NCI-H2081 treated with DMSO at 0.1 percent for 48 hours (cell line): Measurements from ENCODE around the gene FBLN1.
"Not testable (repeated sequence)": the region's sequence is repeated elsewhere in the genome, so short reads cannot be mapped to it uniquely, and the experiment has no call there.

Experiments used
- DNase-seq: peaks from one replicate; lab custom pipeline; 2025; lab: John Stamatoyannopoulos, UW

Gene FBLN1

DNA sequence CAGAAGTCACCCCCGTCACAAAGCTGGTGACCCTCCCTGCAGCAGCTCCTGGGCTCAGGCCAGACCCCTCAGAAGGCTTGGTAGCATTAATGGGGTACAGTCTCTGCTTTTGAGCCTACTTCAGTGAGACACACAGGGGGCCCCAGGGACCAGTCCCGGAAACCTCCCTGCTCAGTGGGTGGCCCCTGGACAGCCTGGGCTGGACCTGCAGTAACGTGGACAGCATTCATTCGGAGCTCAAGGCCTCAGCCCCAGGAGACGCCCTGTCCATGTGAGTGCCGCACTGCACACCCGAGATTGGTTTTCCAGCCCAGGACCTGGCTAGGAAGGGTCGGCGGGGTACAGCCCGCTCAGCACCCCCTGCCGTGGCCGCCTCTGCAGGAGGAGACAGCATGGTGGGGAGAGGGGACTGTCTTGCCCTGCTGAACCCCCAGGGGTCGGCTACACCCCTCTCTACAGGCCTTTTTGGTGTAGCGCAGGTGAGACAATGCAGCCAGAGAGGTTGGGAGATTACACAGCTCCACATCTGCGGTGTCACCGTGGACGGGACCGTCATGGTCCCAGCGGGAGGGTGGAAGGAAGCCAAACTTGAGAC, 83.4 kb downstream of the FBLN1 start:
- no peak for DNase-seq

DNA sequence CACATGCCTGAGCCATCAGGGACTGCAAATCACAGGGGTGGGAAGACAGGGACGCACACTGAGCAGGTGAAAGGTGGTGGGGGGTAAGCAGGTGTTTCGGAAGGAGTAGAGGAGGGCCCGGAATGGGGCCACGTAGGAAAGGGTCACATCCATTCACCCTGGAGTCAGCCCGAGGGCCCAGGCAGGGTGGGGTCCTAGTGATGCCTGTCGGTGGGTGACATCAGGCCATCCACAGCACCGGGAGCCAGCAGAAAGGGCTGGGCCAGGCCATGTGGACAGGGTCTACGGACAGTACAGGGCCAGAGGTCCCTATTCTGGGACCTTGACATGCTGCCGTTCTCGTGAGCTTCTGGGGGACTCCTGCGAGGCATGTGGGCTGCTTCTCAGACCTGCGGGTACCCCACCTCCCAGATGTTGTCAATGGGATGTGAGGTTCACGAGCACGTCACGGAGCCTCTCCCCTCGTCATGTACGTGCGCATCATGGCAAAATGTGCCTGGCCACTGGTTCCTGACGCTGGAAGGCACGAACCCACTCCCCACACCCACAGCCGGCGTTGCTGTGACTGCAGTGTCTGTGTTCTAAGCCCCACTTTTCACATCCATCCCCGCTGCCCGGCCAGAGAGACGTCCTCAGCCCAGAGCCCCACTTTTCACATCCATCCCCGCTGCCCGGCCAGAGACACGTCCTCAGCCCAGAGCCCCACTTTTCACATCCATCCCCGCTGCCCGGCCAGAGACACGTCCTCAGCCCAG, 84.1 kb downstream of the FBLN1 start:
- DNase-seq, result no peak

DNA sequence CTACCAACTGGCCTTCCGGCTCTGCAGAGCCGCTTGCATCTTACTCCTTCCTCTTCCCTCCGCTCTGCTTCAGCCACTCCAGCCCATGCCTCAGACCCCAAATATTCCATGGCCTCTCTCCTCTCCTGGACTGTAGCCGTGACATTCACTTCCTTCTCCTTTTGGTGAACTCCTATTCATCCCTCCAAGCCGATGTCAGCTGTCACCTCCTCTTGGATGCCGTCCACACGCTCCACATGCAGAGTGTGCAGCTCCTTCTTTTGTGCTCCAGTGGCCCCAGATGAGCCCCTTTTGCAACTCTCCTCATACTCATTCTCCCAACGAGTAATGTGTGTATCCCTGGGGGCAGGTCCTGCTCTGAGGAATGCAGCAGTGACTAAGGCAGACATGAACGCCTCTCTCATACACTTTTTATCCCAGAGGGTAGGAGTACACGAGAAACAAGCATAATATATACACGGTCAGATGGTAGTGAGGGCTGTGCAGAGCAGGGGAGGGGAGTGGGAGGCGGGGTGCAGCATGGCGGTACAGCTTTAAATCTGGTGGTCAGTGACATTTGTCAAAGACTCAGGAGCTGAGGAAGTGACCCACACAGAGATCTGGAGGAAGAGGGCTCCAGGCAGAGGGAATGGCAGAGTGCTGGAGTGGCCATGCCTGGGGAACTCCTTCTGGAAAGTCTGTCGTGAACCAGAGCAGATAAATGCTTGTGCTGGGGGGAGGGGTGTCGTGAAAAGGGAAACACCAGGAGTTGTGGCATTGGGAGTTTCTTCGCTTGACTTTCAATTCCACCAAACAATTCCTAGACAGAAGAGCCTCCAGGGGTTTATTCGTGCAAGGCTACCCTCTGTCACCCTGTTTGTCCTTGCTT, 85.2 kb downstream of the FBLN1 start:
- DNase-seq, result no peak

DNA sequence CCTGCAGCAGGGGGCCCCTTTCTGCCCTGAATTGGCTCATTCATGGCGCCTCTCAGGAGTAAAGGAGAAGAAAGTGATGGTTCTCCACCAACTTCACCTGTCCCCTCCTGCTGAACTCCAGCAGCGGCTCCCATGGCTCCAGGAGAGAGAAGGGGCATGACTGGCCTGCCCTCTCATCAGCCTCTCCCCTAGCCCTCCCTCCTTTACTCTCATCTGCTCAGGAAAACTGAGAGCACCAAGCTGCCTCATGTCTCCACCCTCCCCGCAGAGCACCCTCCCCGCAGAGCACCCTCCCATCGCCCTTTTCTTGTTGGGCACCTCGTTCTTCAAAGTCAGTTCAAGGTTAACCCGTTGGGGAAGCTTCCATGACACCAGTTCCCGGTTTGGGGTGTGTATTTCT, 86.9 kb downstream of the FBLN1 start:
- no peak for DNase-seq

DNA sequence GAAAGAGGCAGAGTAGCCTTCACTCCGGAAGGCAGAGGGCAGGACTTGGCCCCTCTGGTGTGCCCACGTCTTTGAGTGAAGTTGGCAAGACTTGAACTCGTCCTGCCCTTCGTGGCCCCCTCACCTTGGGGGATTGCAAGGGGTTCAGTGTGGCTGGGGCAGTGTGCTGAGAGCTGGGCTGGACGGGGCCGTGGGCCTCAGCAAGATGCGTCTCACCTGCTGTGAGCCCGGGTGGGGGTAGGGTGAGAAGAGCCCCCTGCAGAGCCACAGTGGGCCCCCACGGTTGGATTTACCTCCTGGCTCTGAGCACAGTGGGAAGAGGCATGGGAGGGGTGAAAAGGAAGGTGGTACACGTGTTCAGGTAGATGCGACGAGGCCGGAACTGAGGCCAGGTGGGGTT, 87.6 kb downstream of the FBLN1 start:
- DNase-seq, result no peak

DNA sequence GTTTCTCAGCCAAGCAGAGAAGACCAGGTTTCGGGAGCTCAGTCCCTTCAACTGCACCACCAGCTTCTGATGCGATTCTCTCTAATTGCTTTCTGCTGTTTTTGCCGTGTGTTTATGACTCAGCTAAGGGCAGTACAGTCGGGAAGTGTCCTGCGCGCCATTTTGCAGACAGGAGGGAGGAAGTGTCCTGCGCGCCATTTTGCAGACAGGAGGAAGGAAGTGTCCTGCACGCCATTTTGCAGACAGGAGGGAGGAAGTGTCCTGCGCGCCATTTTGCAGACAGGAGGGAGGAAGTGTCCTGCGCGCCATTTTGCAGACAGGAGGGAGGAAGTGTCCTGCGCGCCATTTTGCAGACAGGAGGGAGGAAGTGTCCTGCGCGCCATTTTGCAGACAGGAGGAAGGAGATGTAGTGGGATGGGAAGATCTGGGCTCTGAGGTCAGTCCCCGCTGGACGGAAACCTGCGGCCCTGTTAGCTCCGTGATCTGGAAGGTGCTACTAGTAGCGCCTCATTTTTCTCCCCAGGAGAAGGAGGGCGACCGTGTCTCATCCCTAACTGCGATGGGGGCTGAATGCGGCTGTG, 89.0 kb downstream of the FBLN1 start:
- not testable (repeated sequence) for DNase-seq

DNA sequence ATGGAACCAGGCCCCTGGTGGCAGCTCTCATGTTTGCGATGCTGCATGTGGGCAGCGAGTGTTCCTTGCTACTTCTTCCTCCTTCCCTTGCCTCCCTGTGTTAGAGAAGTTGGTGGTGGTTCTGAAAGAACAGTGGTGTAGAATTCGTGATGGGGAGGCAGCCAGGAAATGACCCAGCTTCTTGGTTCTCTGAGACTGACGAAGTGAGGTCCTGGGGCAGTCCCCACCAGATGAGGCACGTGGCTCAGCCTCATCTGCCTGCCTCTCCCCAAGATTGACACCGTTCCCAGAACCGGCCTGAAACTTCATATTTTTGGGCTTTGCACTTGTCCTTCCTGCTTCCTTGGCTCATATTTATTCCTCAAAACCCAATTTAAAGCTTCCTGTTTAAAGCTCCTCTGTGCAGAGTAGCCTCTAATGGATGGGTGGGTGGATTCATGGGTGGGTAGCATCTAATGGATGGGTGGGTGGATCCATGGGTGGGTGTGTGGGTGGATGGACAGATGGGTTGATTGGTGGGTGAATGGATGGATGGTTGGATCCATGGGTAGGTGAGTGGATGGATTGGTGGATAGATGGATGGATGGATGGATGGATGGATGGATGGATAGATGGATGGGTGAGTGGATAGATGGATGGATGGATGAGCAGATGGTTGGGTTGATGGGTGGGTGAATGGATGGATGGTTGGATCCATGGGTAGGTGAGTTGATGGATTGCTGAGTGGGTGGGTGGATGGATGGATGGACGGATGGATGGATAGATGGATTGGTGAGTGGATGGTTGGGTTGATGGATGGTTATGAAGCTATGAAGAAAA, 91.6 kb downstream of the FBLN1 start:
- no peak for DNase-seq

DNA sequence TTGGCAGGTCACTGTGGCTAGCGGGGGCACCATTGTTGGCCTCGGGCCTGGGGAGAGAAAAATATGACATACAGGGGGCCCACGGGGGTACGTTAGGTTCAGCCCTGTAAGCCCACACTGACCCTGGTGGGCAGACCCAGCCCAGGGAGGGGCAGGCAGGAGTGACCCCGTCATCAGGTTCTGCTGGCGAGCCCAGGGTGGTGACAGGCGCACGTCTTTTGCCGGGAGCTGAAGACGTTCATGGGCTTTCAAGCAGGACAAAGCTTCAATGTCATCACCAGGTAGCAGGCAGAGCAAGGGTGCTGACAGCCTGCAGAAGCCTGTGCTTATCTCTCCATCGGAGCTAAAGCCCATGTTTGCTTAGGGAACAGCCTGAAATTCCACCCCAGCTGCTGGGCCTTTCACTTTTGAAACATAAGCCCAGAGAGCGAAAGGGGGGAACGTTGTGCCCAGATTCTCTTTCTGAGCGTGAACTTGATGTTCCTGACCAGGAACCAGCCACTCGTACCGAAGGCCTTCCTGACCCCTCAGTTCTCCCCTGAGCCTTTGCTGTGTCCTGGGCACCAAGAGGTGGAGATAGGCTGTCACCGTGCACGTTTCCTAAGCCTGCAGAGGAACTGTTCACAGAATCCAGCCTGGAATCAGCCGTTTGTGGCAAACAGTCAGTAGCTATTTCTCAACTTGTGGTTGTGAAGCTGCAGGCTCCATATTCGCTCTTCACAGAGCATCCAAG, 94.9 kb downstream of the FBLN1 start:
- DNase-seq, result no peak

DNA sequence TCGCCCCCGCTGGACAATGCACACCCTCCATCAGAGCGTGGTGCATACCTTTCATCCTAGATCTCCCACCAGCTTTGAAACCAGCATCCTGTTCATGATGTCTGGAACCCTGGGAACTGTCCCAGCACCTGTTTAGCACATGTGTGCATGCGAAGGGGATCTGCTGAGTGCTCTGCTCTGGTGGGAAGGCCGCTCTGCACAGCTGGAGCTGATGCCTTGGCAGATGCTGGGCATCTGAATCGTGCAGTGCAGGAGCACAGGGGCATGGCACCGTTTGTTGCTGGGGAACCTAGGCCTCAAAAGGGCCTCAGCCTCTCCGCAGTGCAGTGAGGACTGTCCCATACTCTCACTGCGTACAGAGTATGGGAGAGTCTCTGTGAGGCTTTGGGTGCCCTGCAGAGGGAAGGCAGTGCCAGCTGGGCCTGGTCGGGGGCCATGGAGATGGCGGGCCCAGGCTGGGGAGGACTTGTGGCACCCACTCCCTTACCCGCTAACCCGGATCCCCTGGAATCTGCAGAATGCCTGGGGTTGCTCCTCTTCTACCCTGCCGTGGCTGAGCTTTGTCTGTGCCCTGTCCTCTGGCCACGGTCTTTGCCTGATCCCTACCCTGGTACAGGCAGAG, 96.0 kb downstream of the FBLN1 start:
- no peak for DNase-seq

DNA sequence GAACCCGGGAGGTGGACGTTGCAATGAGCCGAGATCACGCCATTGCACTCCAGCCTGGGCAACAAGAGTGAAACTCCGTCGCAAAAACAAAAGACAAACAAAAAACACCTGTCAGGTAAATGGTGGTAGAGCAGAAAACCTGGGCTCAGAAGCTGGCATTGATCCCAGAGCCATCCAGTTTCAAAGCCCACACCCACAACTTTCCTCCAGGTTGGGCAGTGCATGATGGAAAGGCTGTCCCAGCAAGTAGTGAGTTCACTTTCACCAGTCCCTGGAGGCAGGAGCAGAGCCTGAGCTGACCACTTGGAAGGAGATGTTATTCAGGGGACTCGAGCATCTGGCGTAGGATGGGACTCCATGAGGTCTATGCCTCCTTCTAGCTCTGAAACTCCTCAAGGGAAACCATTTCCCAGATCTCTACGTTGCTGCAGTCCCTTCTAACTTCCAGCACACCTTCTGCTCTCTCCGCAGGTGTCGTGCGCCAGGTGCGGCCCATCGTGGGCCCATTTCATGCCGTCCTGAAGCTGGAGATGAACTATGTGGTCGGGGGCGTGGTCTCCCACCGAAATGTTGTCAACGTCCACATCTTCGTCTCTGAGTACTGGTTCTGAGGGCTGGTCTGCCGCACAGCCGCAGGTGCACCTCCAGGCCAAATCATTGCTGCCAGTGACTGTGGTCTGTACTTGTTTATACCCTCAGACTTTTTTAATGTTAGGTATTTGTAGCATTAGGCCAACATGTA, 97.3 kb downstream of the FBLN1 start:
- DNase-seq, result no peak

DNA sequence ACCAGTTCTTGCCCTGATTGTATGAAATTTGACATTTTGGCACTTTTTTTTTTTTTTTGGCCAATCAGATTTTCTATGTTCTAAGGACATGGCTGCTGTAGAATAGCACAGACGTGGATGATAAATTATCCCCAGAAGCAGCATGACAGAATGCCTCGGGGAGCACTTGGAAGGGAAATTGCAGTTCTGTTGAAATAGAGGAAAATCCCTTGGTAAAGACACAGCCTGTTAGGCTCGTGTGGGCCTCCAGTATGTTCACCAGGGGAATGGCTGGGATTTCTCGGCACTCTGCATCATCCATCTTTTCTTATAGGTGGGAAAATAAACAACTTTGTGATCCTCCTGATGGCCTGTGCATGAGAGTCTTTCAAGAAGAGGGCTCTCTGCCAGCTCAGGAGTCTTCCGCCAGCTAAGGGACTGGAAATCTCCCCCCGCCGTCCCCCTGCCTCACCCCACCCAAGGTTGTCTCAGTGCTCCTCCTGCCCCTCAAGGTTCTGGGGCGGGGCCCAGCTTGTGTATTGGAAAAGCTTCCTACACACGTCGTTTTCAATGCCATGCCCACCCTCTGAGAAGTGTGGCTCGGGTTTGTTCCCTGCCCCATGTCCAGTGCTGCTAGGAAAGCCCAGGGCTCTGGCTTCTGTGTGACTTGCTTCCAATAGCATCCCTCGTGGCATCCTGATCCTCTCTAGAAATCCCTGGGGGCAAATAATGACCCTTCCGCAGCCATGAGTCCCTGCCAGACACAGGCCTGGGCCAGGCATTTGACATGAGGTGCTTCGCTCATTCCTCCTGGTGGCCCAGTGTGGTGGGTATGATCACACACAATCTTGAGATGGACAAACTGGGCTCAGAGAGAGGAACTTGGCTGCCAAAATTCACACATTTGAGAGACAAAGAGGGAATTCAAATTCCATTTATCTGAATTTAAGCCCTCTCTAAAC, 98.4 kb downstream of the FBLN1 start:
- no peak for DNase-seq

DNA sequence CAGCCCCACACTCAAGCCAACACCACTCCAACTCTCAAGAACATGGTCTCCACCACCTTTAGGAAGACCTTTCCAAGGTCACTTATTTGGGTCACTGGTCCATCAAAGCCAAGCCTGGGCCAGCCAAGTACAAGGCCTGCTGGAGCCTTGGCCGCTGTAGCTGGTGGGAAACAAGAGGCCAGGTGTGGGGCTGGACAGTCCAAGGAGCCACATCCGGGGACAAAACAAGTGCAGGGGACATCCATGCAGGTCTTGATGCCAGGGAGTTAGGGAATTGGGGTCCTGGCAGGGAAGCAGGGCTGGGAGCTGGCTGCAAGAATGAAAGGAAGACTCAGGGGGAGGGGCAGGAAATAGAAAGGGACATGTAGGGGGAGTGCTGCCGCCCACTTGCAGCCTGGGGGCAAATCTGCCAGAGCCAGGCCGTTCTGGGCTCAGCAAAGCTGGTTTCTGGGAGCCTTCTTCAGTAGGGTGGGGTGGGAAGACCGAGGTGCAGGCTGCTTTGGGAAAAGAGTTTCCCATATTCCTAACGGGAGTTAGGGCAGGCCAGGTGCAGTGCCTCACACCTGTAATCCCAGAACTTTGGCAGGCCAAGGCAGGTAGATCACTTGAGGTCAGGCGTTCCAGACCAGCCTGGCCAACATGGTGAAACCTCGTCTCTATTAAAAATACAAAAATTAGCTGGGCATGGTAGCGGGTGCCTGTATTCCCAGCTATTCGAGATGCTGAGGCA, 99.5 kb downstream of the FBLN1 start:
- no peak for DNase-seq

DNA sequence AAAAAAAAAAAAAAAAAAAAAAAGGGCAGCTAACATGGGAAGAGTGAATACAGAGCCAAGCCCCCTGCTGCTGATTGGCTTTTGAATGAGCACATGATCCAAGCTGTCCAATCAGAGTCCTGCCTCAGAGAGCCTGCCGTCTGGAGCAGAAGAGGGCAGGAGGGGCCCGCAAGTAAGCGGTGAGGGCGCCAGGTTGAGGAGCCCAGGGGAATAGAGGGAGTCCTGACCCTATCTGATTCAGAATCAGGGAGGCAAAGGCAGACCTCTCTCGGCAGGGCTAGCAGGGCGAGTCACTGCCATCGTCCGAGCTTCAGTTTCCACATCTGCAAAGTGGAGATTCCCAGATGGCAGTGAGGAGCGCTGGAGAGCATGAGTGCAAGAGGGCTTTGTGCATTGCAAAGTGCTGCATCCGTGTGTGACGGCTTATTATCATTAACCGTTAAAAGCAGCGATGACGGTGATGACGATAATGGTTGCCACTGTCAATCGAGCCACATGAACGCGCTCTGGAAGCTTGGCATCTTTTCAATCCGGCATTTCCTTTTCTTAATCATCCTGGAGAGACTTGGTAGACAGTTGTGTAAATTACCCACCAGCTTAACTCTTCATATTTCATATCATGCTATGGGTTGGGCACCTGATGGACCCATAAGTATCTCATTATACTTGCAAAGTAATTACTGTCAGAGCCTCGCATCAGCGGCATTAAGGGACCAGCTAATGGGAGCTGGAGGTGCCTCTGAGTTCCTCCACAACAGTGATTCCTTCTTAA, 100.3 kb downstream of the FBLN1 start:
- no peak for DNase-seq

DNA sequence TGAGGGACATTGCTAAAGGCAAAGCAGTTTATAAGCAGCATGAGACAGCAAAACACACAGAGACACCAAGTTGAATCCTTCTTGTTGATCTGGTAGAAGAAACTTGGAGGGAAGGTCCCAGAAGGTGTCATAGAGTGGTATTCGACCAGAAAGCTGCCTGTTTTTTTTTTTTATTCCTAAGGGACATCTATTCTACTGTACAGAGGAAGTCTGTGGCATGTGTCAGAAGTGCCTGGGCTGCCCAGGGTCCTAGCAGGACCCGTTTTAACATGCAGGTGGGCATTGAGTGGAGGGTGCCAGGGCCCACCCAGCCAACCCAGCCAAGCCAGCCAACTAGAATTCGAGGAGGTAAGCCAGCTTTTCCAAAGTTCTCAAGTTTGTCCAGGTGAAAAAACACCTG, 100.9 kb downstream of the FBLN1 start:
- no peak for DNase-seq

DNA sequence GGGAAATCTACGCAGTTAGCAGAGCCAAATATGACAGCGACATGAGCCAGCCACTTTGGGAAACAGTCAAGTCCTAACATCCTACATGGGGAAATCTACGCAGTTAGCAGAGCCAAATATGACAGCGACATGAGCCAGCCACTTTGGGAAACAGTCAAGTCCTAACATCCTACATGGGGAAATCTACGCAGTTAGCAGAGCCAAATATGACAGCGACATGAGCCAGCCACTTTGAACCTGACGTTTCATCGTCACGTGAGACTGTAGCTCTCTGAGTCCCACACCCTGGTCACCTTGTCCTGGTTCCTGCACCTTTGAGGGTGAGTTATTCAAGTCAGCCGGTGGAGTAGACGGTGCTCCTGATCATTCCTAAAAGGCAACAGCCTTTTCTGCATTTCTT, 105.4 kb downstream of the FBLN1 start:
- DNase-seq, result not testable (repeated sequence)

DNA sequence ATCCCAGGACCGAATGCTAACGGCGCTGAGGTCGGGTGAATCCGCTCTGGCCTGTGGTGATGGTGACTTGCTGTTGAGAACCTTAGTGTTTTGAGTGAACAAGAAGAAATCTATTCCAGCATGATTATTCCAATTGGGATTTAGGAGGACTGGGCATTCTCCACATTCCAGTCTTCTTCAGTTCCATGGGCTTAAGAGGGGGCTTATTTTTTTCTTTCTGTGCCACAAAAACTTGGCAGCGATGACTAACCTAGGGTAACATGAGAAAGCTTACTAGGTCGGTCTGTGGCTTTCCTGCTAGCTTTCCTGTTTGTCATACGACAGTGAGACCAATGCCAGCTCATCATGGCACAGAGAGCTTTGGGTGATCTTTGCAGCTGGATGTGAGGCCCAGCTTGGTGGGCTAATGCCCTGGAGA, 106.1 kb downstream of the FBLN1 start:
- no peak for DNase-seq

DNA sequence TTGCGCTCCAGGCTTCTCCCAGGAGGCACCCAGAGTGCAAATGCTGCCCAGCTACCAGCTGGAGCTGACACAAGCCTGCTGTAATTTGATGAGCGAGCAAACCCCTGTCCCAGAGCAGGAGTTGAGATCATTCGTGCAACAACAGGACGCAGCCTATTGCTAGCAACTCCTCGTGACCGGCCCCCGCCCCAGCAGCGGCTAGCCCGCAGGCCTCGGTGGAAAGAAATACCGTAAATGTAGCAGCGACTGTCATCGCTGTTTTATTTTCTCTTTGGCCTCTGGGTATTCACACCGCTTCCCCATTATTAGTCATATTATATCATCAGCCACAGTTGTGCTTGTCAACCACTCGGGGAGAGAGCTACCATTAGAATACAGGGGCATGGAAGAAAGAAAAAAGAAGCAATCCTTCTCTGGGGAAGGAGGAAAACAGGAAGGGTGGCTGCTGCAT, 109.8 kb downstream of the FBLN1 start:
- DNase-seq, result no peak
